HepG2 (cell line): ENCODE measurements around the gene SPATC1L. TPM values are rescaled to one million over a fixed set of nuclear protein-coding genes. Genes with fewer than 3 reads are reported as not detected.

Experiments
- ATAC-seq: fragments of 200-7000 bp; cut with Tn5 transposase; 3 replicates; pipeline ENCODE4 v1.9.1; 2020; ENCODE audit warnings: mild to moderate bottlenecking, moderate library complexity
- BruUV-seq: library from RNA; stranded (reverse); fragments of 400-500 nt; replicated peaks from 2 replicates; lab custom pipeline; 2021; lab: Mats Ljungman, UMichigan
- CTCF ChIA-PET: fragments of 300-600 bp; formaldehyde crosslinking; extraction: SDS; loops from one replicate; lab custom pipeline; 2021; ENCODE audit warnings: low total read pairs, inconsistent platforms, low intra/inter-chr PET ratio; lab: Yijun Ruan, JAX
- POLR2A ChIA-PET: fragments of 350-600 bp; sonication (Branson Sonifier 250); formaldehyde crosslinking; loops from one replicate; lab custom pipeline; 2020; ENCODE audit warnings: antibody characterized with exemption, inconsistent platforms; lab: Yijun Ruan, JAX
- DNase-seq: peaks from one replicate; pipeline ENCODE4 v3.0.0-alpha.2; 2015; ENCODE audit warnings: low spot score
- FAIRE-seq: peaks from 3 replicates; lab custom pipeline; 2011; peaks lifted over from hg19 to GRCh38; lab: Jason Lieb, UNC
- H2AFZ ChIP-seq: one replicate; pipeline ENCODE4 v1.6.1; 2011; ENCODE audit warnings: low read length, inconsistent platforms
- H3K27ac ChIP-seq: fragments of 300-600 bp; 3 replicates; pipeline ENCODE4 v1.8.0; 2011; ENCODE audit warnings: mixed run types, mild to moderate bottlenecking, mixed read lengths, low read length, inconsistent platforms; ENCODE audit not compliant: insufficient read depth; ENCODE audit errors: extremely low read length
- H3K27me3 ChIP-seq, 2 experiments: fragments of 200-600 bp in 1 of 2; 2 replicates in 1 of 2; 3 replicates in 1 of 2; pipeline versions ENCODE4 v1.6.0 to v1.8.0; 2011; ENCODE audit warnings: low read length in 2 of 2, mild to moderate bottlenecking in 2 of 2, moderate library complexity in 2 of 2, inconsistent platforms in 1 of 2; ENCODE audit not compliant: insufficient read depth in 2 of 2, control insufficient read depth in 1 of 2
- H3K36me3 ChIP-seq, 2 experiments: fragments of 200-600 bp in 1 of 2; replicated peaks in 1 of 2; 2 replicates in 1 of 2; 3 replicates in 1 of 2; pipeline versions ENCODE4 v1.5.1 to v1.8.0; 2011; ENCODE audit warnings: low read length in 2 of 2, inconsistent platforms in 1 of 2; ENCODE audit not compliant: insufficient read depth in 2 of 2, control insufficient read depth in 1 of 2
- H3K4me1 ChIP-seq: 2 replicates; pipeline ENCODE4 v1.5.1; 2012; ENCODE audit warnings: low read length, inconsistent platforms; ENCODE audit not compliant: insufficient read depth
- H3K4me2 ChIP-seq: 2 replicates; pipeline ENCODE4 v1.6.0; 2011; ENCODE audit warnings: low read depth, low read length, inconsistent platforms
- H3K4me3 ChIP-seq, 3 experiments: fragments of 200-600 bp in 1 of 3; sonication (generic), shearing (Covaris generic) in 1 of 3; replicated peaks in 1 of 3; 2 replicates each; pipeline ENCODE4 v1.5.1; 2011 to 2016; ENCODE audit warnings: low read length in 3 of 3, inconsistent platforms in 2 of 3, low read depth in 2 of 3, mild to moderate bottlenecking in 2 of 3, control low read depth in 1 of 3, mixed read lengths in 1 of 3; ENCODE audit not compliant: insufficient read depth in 1 of 3
- H3K79me2 ChIP-seq: one replicate; pipeline ENCODE4 v1.6.1; 2011; ENCODE audit warnings: low read length, inconsistent platforms; ENCODE audit not compliant: insufficient read depth
- H3K9ac ChIP-seq: 2 replicates; pipeline ENCODE4 v1.6.0; 2011; ENCODE audit warnings: mild to moderate bottlenecking, low read depth, low read length, inconsistent platforms; ENCODE audit not compliant: insufficient read depth
- H3K9me3 ChIP-seq: 2 replicates; pipeline ENCODE4 v1.5.1; 2012; ENCODE audit warnings: mild to moderate bottlenecking, low read length
- H4K20me1 ChIP-seq: 2 replicates; pipeline ENCODE4 v1.6.0; 2011; ENCODE audit warnings: inconsistent platforms, mild to moderate bottlenecking, low read length, moderate library complexity; ENCODE audit not compliant: insufficient read depth
- ATF1 ChIP-seq: IDR thresholded peaks from 2 replicates; pipeline ENCODE4 v1.6.1; 2016; ENCODE audit warnings: mild to moderate bottlenecking, control low read depth
- EED ChIP-seq: sonication (generic); formaldehyde crosslinking; IDR thresholded peaks from 2 replicates; pipeline ENCODE4 v1.5.0; 2020; ENCODE audit warnings: mild to moderate bottlenecking, missing genetic modification reagents
- KMT2A ChIP-seq: sonication (generic); formaldehyde crosslinking; IDR thresholded peaks from 2 replicates; pipeline ENCODE4 v1.4.0; 2020; ENCODE audit warnings: missing genetic modification reagents
- SMARCE1 ChIP-seq: fragments of 450-650 bp; IDR thresholded peaks from 2 replicates; pipeline ENCODE4 v1.6.1; 2017; ENCODE audit warnings: borderline replicate concordance
- SRF ChIP-seq: IDR thresholded peaks from 2 replicates; pipeline ENCODE4 v1.6.1; 2011; ENCODE audit warnings: mild to moderate bottlenecking, low read depth, low read length, moderate library complexity
- TBP ChIP-seq: sonication (generic); formaldehyde crosslinking; IDR thresholded peaks from 2 replicates; pipeline ENCODE4 v1.5.0; 2020; ENCODE audit warnings: missing genetic modification reagents
- ZNF292 ChIP-seq: sonication (generic); formaldehyde crosslinking; IDR thresholded peaks from 2 replicates; pipeline ENCODE4 v1.8.1; 2022; ENCODE audit warnings: mild to moderate bottlenecking, low read depth, missing genetic modification reagents, borderline replicate concordance
- ZZZ3 ChIP-seq: sonication (generic); formaldehyde crosslinking; IDR thresholded peaks from 2 replicates; pipeline ENCODE4 v1.4.0; 2020; ENCODE audit warnings: missing genetic modification reagents, mild to moderate bottlenecking, borderline replicate concordance
- WGBS: methylation state at CpG from one replicate; pipeline ENCODE4 v1.1.6; 2017; ENCODE audit warnings: low lambda C conversion rate; 5-methylcytosine and 5-hydroxymethylcytosine counted together
- in situ Hi-C: cut with HindIII; loops from 2 replicates; pipeline ENCODE4 v1.10.0; 2017; ENCODE audit warnings: low pct_unique_long_range_greater_than_20kb; ENCODE audit not compliant: extremely low pct_ligation_motif_present
- intact Hi-C: fragments of 100-400 bp; cut with micrococcal nuclease; formaldehyde crosslinking; loops from one replicate; pipeline ENCODE4 v1.10.0; 2022; ENCODE audit not compliant: unreplicated experiment
- polyA plus RNA-seq, 8 experiments: library from polyadenylated mRNA; depleted of rRNA in 3 of 8; stranded (reverse) in 7 of 8; unstranded in 1 of 8; fragments of >200 nt; fragmentation: Illumina TruSeq in 4 of 8; extraction: Trizol in 4 of 8; gene quantifications; 2 replicates each; pipeline versions ENCODE4 v1.2.1 to v1.2.3, GENCODE V29; 2011 to 2016; ENCODE audit warnings: low read depth in 4 of 8, missing spikeins in 1 of 8, mixed read lengths in 1 of 8; ENCODE audit not compliant: insufficient read depth in 1 of 8
- total RNA-seq, 5 experiments: library from RNA; depleted of rRNA; stranded (reverse); fragments of >200 nt; fragmentation: Illumina TruSeq; extraction: Trizol; gene quantifications; 2 replicates each; pipeline ENCODE4 v1.2.3, GENCODE V29; 2016; ENCODE audit warnings: low read depth in 1 of 5
- TF ChIP-seq, protein P1 (sequence below): sonication (generic); formaldehyde crosslinking; IDR thresholded peaks from 2 replicates; pipeline ENCODE4 v1.9.0; 2022; ENCODE audit warnings: low read depth, missing genetic modification reagents
- TF ChIP-seq, protein P2 (sequence below): sonication (generic); formaldehyde crosslinking; IDR thresholded peaks from 2 replicates; pipeline ENCODE4 v1.5.1; 2020; ENCODE audit warnings: mild to moderate bottlenecking, missing genetic modification reagents, borderline replicate concordance
- TF ChIP-seq, protein P3 (sequence below): sonication (generic); formaldehyde crosslinking; IDR thresholded peaks from 2 replicates; pipeline ENCODE4 v1.5.0; 2020; ENCODE audit warnings: mild to moderate bottlenecking, missing genetic modification reagents
- TF ChIP-seq, protein P4 (sequence below): sonication (generic); formaldehyde crosslinking; IDR thresholded peaks from 2 replicates; pipeline ENCODE4 v1.8.1; 2023; ENCODE audit warnings: missing genetic modification reagents, mild to moderate bottlenecking, borderline replicate concordance

SPATC1L gene
- total and polyA plus RNA-seq, 2 of the 13 experiments (the other 11 are each of a cell fraction or from before 2014, with no cell fraction given): 1.4 to 3.3 TPM

DNA sequence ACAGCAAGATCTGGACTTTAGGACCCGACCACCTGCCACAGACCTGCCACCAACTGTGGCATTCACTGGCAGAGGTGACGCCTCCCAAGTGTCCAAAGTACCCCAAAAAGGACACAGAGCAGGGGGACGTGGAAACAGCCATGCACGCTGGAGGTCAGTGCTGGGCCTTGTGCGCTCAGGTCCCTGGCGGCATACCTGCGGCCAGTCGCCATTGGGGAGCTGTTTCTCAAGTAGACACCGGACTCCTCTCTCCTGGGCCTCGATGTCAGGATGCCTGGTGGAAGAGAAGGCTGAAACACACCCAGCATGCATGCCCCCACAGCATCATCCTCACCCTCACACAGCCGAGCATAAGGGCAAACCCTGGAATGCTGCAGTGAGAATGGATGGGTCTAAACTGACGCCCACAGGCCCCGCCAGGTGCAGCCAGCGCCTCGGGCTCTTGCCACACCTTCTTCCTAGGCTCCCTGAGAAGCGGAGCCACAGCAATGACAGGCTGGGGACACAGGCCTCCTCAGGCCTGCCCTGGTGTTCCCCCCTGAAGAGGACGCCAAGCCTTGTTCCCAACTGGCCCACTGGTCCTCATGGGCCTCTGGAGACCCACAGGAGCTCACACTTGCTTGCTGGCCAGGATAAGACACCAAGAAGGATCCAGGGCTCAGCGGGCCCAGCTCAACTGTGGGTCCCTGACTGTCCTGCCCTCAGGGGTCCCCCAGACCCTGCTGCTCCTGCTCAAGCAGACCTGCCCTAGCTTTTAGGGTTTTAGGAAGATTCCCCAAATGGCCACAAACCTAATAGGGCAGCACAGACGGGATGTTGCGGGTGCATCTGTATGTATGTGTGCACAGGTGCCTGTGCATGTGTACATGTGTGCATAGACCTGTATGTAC is 7.7 kb upstream of the SPATC1L start:
- in situ Hi-C loops (no loop called here), intact Hi-C loops (loop anchor here (10.0 kb wide), 1 partner anchor 217 kb away; no protein-coding TSS in a partner anchor)
- peaks cover 18 to 66% of the 10 kb centered on the region in 2 experiments for H3K36me3 ChIP-seq
- no peak for ATAC-seq
- no peak overlapping the region for H2AFZ ChIP-seq
- peaks cover 31% of the 10 kb centered on the region for H3K4me1 ChIP-seq
- H3K27ac ChIP-seq: no peak overlapping the region
- FAIRE-seq: no peak
- ChIA-PET CTCF (no interaction called here), POLR2A (no interaction called here)
- H3K4me3 ChIP-seq: no peak overlapping the region
- no peaks in the 10 kb centered on the region for H3K27me3 ChIP-seq
- H4K20me1 ChIP-seq: no peaks in the 10 kb centered on the region
- DNase-seq: no peak
- no peaks in the 10 kb centered on the region for H3K79me2 ChIP-seq
- H3K4me2 ChIP-seq: no peak overlapping the region
- no peak overlapping the region for H3K9ac ChIP-seq
- no peaks in the 10 kb centered on the region for H3K9me3 ChIP-seq
- 96% methylated on average over 10 of the region's 20 CpGs for WGBS
- BruUV-seq: no TSS peak
- TF ChIP-seq EED (CRISPR knock-in tag) (no peak), ATF1 (no peak), KMT2A (CRISPR knock-in tag) (no peak), ZZZ3 (no peak), SMARCE1 (no peak), SRF (no peak), ZNF292 (CRISPR knock-in tag) (no peak), TBP (CRISPR knock-in tag) (no peak)
- TF ChIP-seq, protein P1, sequence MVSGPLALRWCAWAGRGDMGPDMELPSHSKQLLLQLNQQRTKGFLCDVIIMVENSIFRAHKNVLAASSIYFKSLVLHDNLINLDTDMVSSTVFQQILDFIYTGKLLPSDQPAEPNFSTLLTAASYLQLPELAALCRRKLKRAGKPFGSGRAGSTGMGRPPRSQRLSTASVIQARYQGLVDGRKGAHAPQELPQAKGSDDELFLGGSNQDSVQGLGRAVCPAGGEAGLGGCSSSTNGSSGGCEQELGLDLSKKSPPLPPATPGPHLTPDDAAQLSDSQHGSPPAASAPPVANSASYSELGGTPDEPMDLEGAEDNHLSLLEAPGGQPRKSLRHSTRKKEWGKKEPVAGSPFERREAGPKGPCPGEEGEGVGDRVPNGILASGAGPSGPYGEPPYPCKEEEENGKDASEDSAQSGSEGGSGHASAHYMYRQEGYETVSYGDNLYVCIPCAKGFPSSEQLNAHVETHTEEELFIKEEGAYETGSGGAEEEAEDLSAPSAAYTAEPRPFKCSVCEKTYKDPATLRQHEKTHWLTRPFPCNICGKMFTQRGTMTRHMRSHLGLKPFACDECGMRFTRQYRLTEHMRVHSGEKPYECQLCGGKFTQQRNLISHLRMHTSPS (CRISPR knock-in tag): no peak
- TF ChIP-seq, protein P2, sequence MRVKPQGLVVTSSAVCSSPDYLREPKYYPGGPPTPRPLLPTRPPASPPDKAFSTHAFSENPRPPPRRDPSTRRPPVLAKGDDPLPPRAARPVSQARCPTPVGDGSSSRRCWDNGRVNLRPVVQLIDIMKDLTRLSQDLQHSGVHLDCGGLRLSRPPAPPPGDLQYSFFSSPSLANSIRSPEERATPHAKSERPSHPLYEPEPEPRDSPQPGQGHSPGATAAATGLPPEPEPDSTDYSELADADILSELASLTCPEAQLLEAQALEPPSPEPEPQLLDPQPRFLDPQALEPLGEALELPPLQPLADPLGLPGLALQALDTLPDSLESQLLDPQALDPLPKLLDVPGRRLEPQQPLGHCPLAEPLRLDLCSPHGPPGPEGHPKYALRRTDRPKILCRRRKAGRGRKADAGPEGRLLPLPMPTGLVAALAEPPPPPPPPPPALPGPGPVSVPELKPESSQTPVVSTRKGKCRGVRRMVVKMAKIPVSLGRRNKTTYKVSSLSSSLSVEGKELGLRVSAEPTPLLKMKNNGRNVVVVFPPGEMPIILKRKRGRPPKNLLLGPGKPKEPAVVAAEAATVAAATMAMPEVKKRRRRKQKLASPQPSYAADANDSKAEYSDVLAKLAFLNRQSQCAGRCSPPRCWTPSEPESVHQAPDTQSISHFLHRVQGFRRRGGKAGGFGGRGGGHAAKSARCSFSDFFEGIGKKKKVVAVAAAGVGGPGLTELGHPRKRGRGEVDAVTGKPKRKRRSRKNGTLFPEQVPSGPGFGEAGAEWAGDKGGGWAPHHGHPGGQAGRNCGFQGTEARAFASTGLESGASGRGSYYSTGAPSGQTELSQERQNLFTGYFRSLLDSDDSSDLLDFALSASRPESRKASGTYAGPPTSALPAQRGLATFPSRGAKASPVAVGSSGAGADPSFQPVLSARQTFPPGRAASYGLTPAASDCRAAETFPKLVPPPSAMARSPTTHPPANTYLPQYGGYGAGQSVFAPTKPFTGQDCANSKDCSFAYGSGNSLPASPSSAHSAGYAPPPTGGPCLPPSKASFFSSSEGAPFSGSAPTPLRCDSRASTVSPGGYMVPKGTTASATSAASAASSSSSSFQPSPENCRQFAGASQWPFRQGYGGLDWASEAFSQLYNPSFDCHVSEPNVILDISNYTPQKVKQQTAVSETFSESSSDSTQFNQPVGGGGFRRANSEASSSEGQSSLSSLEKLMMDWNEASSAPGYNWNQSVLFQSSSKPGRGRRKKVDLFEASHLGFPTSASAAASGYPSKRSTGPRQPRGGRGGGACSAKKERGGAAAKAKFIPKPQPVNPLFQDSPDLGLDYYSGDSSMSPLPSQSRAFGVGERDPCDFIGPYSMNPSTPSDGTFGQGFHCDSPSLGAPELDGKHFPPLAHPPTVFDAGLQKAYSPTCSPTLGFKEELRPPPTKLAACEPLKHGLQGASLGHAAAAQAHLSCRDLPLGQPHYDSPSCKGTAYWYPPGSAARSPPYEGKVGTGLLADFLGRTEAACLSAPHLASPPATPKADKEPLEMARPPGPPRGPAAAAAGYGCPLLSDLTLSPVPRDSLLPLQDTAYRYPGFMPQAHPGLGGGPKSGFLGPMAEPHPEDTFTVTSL (CRISPR knock-in tag): no peak
- TF ChIP-seq, protein P3, sequence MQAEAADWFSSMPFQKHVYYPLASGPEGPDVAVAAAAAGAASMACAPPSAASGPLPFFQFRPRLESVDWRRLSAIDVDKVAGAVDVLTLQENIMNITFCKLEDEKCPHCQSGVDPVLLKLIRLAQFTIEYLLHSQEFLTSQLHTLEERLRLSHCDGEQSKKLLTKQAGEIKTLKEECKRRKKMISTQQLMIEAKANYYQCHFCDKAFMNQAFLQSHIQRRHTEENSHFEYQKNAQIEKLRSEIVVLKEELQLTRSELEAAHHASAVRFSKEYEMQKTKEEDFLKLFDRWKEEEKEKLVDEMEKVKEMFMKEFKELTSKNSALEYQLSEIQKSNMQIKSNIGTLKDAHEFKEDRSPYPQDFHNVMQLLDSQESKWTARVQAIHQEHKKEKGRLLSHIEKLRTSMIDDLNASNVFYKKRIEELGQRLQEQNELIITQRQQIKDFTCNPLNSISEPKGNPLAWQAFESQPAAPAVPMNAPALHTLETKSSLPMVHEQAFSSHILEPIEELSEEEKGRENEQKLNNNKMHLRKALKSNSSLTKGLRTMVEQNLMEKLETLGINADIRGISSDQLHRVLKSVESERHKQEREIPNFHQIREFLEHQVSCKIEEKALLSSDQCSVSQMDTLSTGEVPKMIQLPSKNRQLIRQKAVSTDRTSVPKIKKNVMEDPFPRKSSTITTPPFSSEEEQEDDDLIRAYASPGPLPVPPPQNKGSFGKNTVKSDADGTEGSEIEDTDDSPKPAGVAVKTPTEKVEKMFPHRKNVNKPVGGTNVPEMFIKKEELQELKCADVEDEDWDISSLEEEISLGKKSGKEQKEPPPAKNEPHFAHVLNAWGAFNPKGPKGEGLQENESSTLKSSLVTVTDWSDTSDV (CRISPR knock-in tag): no peak
- TF ChIP-seq, protein P4, sequence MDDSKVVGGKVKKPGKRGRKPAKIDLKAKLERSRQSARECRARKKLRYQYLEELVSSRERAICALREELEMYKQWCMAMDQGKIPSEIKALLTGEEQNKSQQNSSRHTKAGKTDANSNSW: no peak
